ENCODE measurements around the gene SAXO2.
"Not testable (repeated sequence)": the region's sequence is repeated elsewhere in the genome, so short reads cannot be mapped to it uniquely, and the experiment has no call there.

Gene SAXO2

DNA sequence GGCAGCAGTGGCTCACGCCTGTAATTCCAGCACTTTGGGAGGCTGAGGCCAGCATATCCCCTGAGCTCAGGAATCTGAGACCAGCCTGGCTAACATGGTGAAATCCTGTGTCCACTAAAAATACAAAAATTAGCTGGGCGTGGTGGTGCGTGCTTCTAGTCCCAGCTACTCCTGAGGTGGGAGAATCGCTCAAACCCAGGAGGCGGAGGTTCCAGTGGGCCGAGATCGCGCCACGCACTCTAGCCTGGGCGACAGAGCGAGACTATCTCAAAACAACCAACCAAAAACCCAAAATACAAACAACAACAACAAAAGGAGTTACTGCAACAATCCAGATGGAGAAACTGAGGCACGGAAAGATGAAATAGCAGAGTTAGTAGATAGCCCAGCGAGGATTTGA is 35.4 kb downstream of the SAXO2 start:
- Histone ChIP-seq H3K4me3 (ENCODE audit: low read depth in 1 of 2, low read length in 2 of 2) (no peak overlapping the region), H3K36me3 (ENCODE audit: insufficient read depth, low read length) (no peaks in the 10 kb centered on the region)
- TF ChIP-seq EZH2 (IDR thresholded peaks at IDR 0.05; ENCODE audit: borderline replicate concordance, low read depth, low read length, severe bottlenecking), result no peak
- TF ChIP-seq, protein P1, sequence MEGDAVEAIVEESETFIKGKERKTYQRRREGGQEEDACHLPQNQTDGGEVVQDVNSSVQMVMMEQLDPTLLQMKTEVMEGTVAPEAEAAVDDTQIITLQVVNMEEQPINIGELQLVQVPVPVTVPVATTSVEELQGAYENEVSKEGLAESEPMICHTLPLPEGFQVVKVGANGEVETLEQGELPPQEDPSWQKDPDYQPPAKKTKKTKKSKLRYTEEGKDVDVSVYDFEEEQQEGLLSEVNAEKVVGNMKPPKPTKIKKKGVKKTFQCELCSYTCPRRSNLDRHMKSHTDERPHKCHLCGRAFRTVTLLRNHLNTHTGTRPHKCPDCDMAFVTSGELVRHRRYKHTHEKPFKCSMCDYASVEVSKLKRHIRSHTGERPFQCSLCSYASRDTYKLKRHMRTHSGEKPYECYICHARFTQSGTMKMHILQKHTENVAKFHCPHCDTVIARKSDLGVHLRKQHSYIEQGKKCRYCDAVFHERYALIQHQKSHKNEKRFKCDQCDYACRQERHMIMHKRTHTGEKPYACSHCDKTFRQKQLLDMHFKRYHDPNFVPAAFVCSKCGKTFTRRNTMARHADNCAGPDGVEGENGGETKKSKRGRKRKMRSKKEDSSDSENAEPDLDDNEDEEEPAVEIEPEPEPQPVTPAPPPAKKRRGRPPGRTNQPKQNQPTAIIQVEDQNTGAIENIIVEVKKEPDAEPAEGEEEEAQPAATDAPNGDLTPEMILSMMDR (IDR thresholded peaks at IDR 0.05; ENCODE audit: borderline replicate concordance, extremely low read depth, low read length, poor library complexity, severe bottlenecking), result no peak

DNA sequence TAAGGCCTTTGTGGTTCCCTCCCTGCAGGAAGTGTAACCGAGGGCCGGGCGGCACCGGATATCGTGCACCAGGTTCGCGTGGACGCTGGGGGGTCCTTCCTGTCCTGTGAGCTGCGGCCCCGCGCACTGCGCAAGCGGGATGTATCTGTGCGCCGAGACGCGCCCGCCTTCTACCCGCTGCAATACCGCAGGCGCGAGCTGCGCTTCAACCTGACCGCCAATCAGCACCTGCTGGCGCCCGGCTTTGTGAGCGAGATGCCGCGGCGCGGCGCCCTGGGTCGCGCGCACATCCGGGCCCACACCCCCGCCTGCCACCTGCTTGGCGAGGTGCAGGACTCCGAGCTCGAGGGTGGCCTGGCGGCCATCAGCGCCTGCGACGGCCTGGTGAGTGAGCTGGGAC is 35.9 kb downstream of the SAXO2 start:
- Histone ChIP-seq H3K27ac (ENCODE audit: low read length) (no peak overlapping the region), H2AFZ (ENCODE audit: low read depth, low read length) (no peak overlapping the region), H3K4me1 (ENCODE audit: insufficient read depth, low read length) (no peaks in the 10 kb centered on the region), H3K4me2 (ENCODE audit: insufficient read depth, low read length) (no peak overlapping the region), H3K9ac (ENCODE audit: low read depth, low read length) (no peak overlapping the region), H4K20me1 (ENCODE audit: insufficient read depth, low read length) (no peaks in the 10 kb centered on the region; the same call in 1 of the 2 replicates), H3K36me3 (ENCODE audit: insufficient read depth, low read length) (no peaks in the 10 kb centered on the region), H3K4me3 (ENCODE audit: low read depth in 1 of 2, low read length in 2 of 2) (no peak overlapping the region), H3K79me2 (ENCODE audit: insufficient read depth, low read length) (no peaks in the 10 kb centered on the region), H3K9me3 (ENCODE audit: insufficient read depth, low read length, severe bottlenecking) (no peaks in the 10 kb centered on the region), H3K27me3 (ENCODE audit: insufficient read depth, low read length, poor library complexity) (no peaks in the 10 kb centered on the region)
- no peak for TF ChIP-seq EZH2 (IDR thresholded peaks at IDR 0.05; ENCODE audit: borderline replicate concordance, low read depth, low read length, severe bottlenecking)
- TF ChIP-seq, protein P1 (IDR thresholded peaks at IDR 0.05; ENCODE audit: borderline replicate concordance, extremely low read depth, low read length, poor library complexity, severe bottlenecking), result no peak
- ATAC-seq (ENCODE audit: insufficient read depth, low read depth), result no peak
- no peak for DNase-seq

More for the DNA sequence above, 35.4 kb downstream of the SAXO2 start:
- H2AFZ ChIP-seq (ENCODE audit: low read depth, low read length), result no peak overlapping the region
- no peak overlapping the region for H3K27ac ChIP-seq (ENCODE audit: low read length)
- H3K4me1 ChIP-seq (ENCODE audit: insufficient read depth, low read length), result no peaks in the 10 kb centered on the region
- no peaks in the 10 kb centered on the region for H3K27me3 ChIP-seq (ENCODE audit: insufficient read depth, low read length, poor library complexity)
- H4K20me1 ChIP-seq (ENCODE audit: insufficient read depth, low read length), result no peaks in the 10 kb centered on the region; the same call in 1 of the 2 replicates
- no peak overlapping the region for H3K4me2 ChIP-seq (ENCODE audit: insufficient read depth, low read length)
- ATAC-seq (ENCODE audit: insufficient read depth, low read depth), result no peak
- H3K9ac ChIP-seq (ENCODE audit: low read depth, low read length), result no peak overlapping the region
- no peaks in the 10 kb centered on the region for H3K79me2 ChIP-seq (ENCODE audit: insufficient read depth, low read length)
- H3K9me3 ChIP-seq (ENCODE audit: insufficient read depth, low read length, severe bottlenecking), result no peaks in the 10 kb centered on the region
- no peak for DNase-seq

DNA sequence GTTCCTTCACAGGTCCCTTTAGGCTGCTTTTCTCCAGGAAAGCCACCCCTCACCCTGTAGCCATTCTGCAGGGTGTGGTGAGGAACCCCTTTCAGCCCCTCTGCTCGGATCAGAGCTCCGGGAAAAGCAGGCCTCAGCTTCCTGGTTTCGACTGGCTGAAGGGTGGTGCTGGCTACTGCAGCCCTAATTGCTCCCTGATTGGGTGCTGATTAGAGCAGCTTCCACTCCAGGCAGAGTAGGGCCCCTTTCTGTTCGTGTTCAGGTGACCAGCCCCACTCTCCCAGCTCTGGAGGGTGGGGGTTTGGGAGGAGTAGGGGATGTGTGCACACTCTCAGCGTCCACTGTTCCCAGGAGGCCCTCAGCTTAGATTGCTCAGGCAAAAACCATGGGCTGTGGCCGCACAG is 36.9 kb downstream of the SAXO2 start:
- H3K4me2 ChIP-seq (ENCODE audit: insufficient read depth, low read length); H3K4me1 ChIP-seq (ENCODE audit: insufficient read depth, low read length); H4K20me1 ChIP-seq (ENCODE audit: insufficient read depth, low read length); H3K27me3 ChIP-seq (ENCODE audit: insufficient read depth, low read length, poor library complexity); H3K27ac ChIP-seq (ENCODE audit: low read length); H2AFZ ChIP-seq (ENCODE audit: low read depth, low read length); DNase-seq; H3K9ac ChIP-seq (ENCODE audit: low read depth, low read length); H3K79me2 ChIP-seq (ENCODE audit: insufficient read depth, low read length); H3K4me3 ChIP-seq (ENCODE audit: low read depth in 1 of 2, low read length in 2 of 2); H3K9me3 ChIP-seq (ENCODE audit: insufficient read depth, low read length, severe bottlenecking); H3K36me3 ChIP-seq (ENCODE audit: insufficient read depth, low read length); ATAC-seq (ENCODE audit: insufficient read depth, low read depth): not testable (repeated sequence)

DNA sequence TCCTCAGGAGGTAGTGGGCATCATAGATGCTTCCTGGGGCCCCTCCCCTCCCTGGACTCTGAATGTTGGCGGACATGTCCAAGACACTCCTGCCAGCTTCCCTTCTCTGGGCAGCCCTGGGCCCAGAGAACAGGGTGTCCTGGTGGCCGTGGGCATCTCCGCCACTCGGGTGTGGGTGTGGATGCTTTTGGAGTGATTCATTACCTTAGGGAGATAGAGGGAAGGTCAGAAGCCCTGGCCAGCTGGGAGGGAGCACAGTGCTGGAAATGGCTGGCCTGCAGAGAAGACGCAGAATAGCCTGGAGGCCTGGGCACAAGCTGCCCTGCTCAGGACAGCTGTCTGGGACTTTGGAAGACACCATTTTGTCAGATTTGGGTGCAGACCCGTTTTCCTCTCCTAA is 37.7 kb downstream of the SAXO2 start:
- not testable (repeated sequence) for ATAC-seq (ENCODE audit: insufficient read depth, low read depth); H3K79me2 ChIP-seq (ENCODE audit: insufficient read depth, low read length); H2AFZ ChIP-seq (ENCODE audit: low read depth, low read length); H3K4me1 ChIP-seq (ENCODE audit: insufficient read depth, low read length); H3K9ac ChIP-seq (ENCODE audit: low read depth, low read length); DNase-seq; H3K9me3 ChIP-seq (ENCODE audit: insufficient read depth, low read length, severe bottlenecking); H3K4me2 ChIP-seq (ENCODE audit: insufficient read depth, low read length); H4K20me1 ChIP-seq (ENCODE audit: insufficient read depth, low read length); H3K4me3 ChIP-seq (ENCODE audit: low read depth in 1 of 2, low read length in 2 of 2); H3K36me3 ChIP-seq (ENCODE audit: insufficient read depth, low read length); H3K27ac ChIP-seq (ENCODE audit: low read length); H3K27me3 ChIP-seq (ENCODE audit: insufficient read depth, low read length, poor library complexity)
